Natural killer cell treated with Interleukin-12 subunit alpha and Interleukin-12 subunit beta and Interleukin-15 and Interleukin-18, amount 100 ng/mL, for 72 hours (primary cell): ENCODE measurements around the gene EIF5AL1. TPM values are rescaled to one million over a fixed set of nuclear protein-coding genes. Genes with fewer than 3 reads are reported as not detected.

ENCODE experiments used
- total RNA-seq, 2 donors: library from RNA; stranded (reverse); gene quantifications; one replicate each; pipeline ENCODE4 v1.2.3, GENCODE V29; 2022

Gene EIF5AL1
- total RNA-seq, 2 donors from 2014 or later: 0.11 to 4.8 TPM

Other genes with a start within 250 kb of the EIF5AL1 start
- gene PPIF, start 165.1 kb upstream of the EIF5AL1 start, total RNA-seq: 100 to 1,000 TPM; 266 to 391 TPM
- gene ZCCHC24, start 66.9 kb upstream of the EIF5AL1 start, total RNA-seq: 1 to 10 TPM in 1 of 2 donors, under 1 TPM in 1; 0.73 to 1.3 TPM
- not detected for gene SFTPA2, start 47.9 kb downstream of the EIF5AL1 start, total RNA-seq
- gene SFTPA1, start 98.4 kb downstream of the EIF5AL1 start, total RNA-seq: not detected
- gene NUTM2B, start 190.7 kb downstream of the EIF5AL1 start, total RNA-seq: under 1 TPM; 0.78 to 0.95 TPM